OCI-LY1 (cell line): ENCODE measurements around the gene MOB3A.

ENCODE experiments used
- H2AFZ ChIP-seq: fragments of 200-600 bp; sonication (generic), shearing (Covaris generic); 2 replicates; pipeline ENCODE4 v1.6.0; 2014; ENCODE audit warnings: antibody characterized with exemption, mild to moderate bottlenecking, low read length
- H3F3A ChIP-seq: fragments of 200-600 bp; sonication (generic), shearing (Covaris generic); 2 replicates; pipeline ENCODE4 v1.6.0; 2014; ENCODE audit warnings: mild to moderate bottlenecking, antibody characterized with exemption, low read length, moderate library complexity; ENCODE audit not compliant: insufficient read depth
- H3K27ac ChIP-seq: fragments of 200-600 bp; sonication (generic); 2 replicates; pipeline ENCODE4 v1.5.1; 2014; ENCODE audit warnings: low read length, mixed run types, mild to moderate bottlenecking, low read depth; ENCODE audit not compliant: poor library complexity, severe bottlenecking
- H3K27me3 ChIP-seq: fragments of 200-600 bp; sonication (generic); 2 replicates; pipeline ENCODE4 v1.6.0; 2014; ENCODE audit warnings: antibody characterized with exemption, mild to moderate bottlenecking, low read length, moderate library complexity; ENCODE audit not compliant: insufficient read depth
- H3K36me3 ChIP-seq: fragments of 200-600 bp; sonication (generic); 2 replicates; pipeline ENCODE4 v1.6.1; 2014; ENCODE audit warnings: mild to moderate bottlenecking, antibody characterized with exemption, low read length, moderate library complexity, mixed read lengths; ENCODE audit not compliant: insufficient read depth
- H3K4me1 ChIP-seq: fragments of 200-600 bp; sonication (generic); 2 replicates; pipeline ENCODE4 v1.5.1; 2014; ENCODE audit warnings: mild to moderate bottlenecking, low read length, moderate library complexity; ENCODE audit not compliant: insufficient read depth, severe bottlenecking
- H3K4me2 ChIP-seq: fragments of 200-600 bp; sonication (generic), shearing (Covaris generic); 2 replicates; pipeline ENCODE4 v1.6.1; 2014; ENCODE audit warnings: low read length
- H3K4me3 ChIP-seq: fragments of 200-600 bp; sonication (generic); 2 replicates; pipeline ENCODE4 v1.5.1; 2014; ENCODE audit warnings: low read length, low read depth, mild to moderate bottlenecking, mixed read lengths; ENCODE audit not compliant: poor library complexity, severe bottlenecking
- H3K79me2 ChIP-seq: fragments of 200-600 bp; shearing (Covaris generic); 2 replicates; pipeline ENCODE4 v1.6.1; 2016; ENCODE audit warnings: mixed run types, low read length, mixed read lengths; ENCODE audit not compliant: insufficient read depth
- H3K9ac ChIP-seq: fragments of 200-600 bp; sonication (generic), shearing (Covaris generic); 2 replicates; pipeline ENCODE4 v1.6.1; 2014; ENCODE audit warnings: mild to moderate bottlenecking, low read length, mixed read lengths
- H3K9me2 ChIP-seq: fragments of 200-600 bp; sonication (generic), shearing (Covaris generic); 2 replicates; pipeline ENCODE4 v1.6.1; 2014; ENCODE audit warnings: low read depth, mild to moderate bottlenecking, low read length, mixed read lengths
- H3K9me3 ChIP-seq: fragments of 200-600 bp; shearing (Covaris generic); 2 replicates; pipeline ENCODE4 v1.6.1; 2014; ENCODE audit warnings: low read length, mixed read lengths
- H4K20me1 ChIP-seq: fragments of 200-600 bp; sonication (generic), shearing (Covaris generic); 2 replicates; pipeline ENCODE4 v1.6.0; 2016; ENCODE audit warnings: mild to moderate bottlenecking, low read length; ENCODE audit not compliant: insufficient read depth
- CTCF ChIP-seq: fragments of 200-600 bp; sonication (generic), shearing (Covaris generic); IDR thresholded peaks from 2 replicates; pipeline ENCODE4 v1.5.1; 2017; ENCODE audit warnings: mild to moderate bottlenecking, antibody characterized with exemption, low read length, moderate library complexity, mixed read lengths
- EZH2 ChIP-seq: fragments of 200-600 bp; sonication (generic), shearing (Covaris generic); IDR thresholded peaks from 2 replicates; pipeline ENCODE4 v1.8.0; 2017; ENCODE audit warnings: borderline replicate concordance, mixed run types, mild to moderate bottlenecking, antibody characterized with exemption, low read length, moderate library complexity, mixed read lengths

MOB3A gene

GRCh38 chr19:2122982-2123381 is 26.9 kb upstream of the MOB3A start:
- Histone ChIP-seq H3K9ac (no peak overlapping the region), H4K20me1 (no peaks in the 10 kb centered on the region), H3K9me2 (no peaks in the 10 kb centered on the region), H3K36me3 (peaks cover 31% of the 10 kb centered on the region), H3K27ac (no peak overlapping the region), H3K79me2 (no peaks in the 10 kb centered on the region), H3K9me3 (no peaks in the 10 kb centered on the region), H3K4me2 (no peak overlapping the region), H3K4me1 (no peaks in the 10 kb centered on the region), H3K27me3 (no peaks in the 10 kb centered on the region), H3K4me3 (no peak overlapping the region), H2AFZ (no peak overlapping the region), H3F3A (no peaks in the 10 kb centered on the region)
- no peak for TF ChIP-seq CTCF
- TF ChIP-seq EZH2 = no peak

- TF ChIP-seq EZH2 (no peak), CTCF (no peak)
- Histone ChIP-seq H3K27me3 (no peaks in the 10 kb centered on the region), H3K79me2 (no peaks in the 10 kb centered on the region), H3K9ac (no peak overlapping the region), H3K4me2 (no peak overlapping the region), H4K20me1 (no peaks in the 10 kb centered on the region), H3K4me1 (no peaks in the 10 kb centered on the region), H3K36me3 (peaks cover 30% of the 10 kb centered on the region), H3F3A (no peaks in the 10 kb centered on the region), H2AFZ (no peak overlapping the region), H3K4me3 (no peak overlapping the region), H3K9me3 (no peaks in the 10 kb centered on the region), H3K27ac (no peak overlapping the region), H3K9me2 (no peaks in the 10 kb centered on the region)
Observed at GRCh38 chr19:2122251-2122650, 26.1 kb upstream of the MOB3A start.

- no peak overlapping the region for H3K27ac ChIP-seq
- no peaks in the 10 kb centered on the region for H3K4me1 ChIP-seq
- H4K20me1 ChIP-seq = no peaks in the 10 kb centered on the region
- no peak overlapping the region for H2AFZ ChIP-seq
- H3F3A ChIP-seq = no peaks in the 10 kb centered on the region
- no peak overlapping the region for H3K4me2 ChIP-seq
- TF ChIP-seq CTCF (no peak), EZH2 (no peak)
- H3K4me3 ChIP-seq = no peak overlapping the region
- no peaks in the 10 kb centered on the region for H3K9me2 ChIP-seq
- no peaks in the 10 kb centered on the region for H3K9me3 ChIP-seq
- no peaks in the 10 kb centered on the region for H3K79me2 ChIP-seq
- no peak overlapping the region for H3K9ac ChIP-seq
- H3K36me3 ChIP-seq = peaks cover 32% of the 10 kb centered on the region
- no peaks in the 10 kb centered on the region for H3K27me3 ChIP-seq
Observed at GRCh38 chr19:2121416-2122051, 25.4 kb upstream of the MOB3A start.
